ENCODE results near the gene HEXD.

The HEXD gene

GRCh38 chr17:82388223-82388921, 29.8 kb upstream of the HEXD start:
- no peak for TF ChIP-seq CTCF (IDR thresholded peaks at IDR 0.05; ENCODE audit: borderline replicate concordance, control extremely low read depth, extremely low read depth, insufficient read depth, missing control alignments)
- in situ Hi-C loops (cut with MboI; ENCODE audit: low sequenced_read_pairs, unreplicated experiment), result no loop called here
- DNase-seq (ENCODE audit: low spot score), result no peak

DNA sequence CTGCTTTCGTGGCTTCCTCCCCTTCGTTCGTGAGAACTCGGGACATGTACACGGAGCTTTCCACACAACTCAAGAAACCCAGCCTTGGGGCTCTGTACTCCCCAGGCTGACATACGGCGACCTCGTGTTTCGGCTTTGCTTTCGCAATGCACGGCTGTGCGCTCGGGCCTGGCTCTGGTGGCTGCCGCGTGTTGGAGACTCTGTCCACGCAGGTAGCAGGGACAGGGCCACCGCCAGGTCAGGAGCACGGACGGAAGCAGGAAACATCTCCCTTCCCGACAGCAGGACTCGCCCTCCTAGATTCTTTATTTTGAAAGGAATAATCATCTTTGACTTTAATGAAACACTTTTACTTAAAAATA, 29.2 kb upstream of the HEXD start:
- DNase-seq (ENCODE audit: low spot score), result no peak
- no peak for TF ChIP-seq CTCF (IDR thresholded peaks at IDR 0.05; ENCODE audit: borderline replicate concordance, control extremely low read depth, extremely low read depth, insufficient read depth, missing control alignments)
- in situ Hi-C loops (cut with MboI; ENCODE audit: low sequenced_read_pairs, unreplicated experiment), result no loop called here

- in situ Hi-C loops (cut with MboI; ENCODE audit: low sequenced_read_pairs, unreplicated experiment), result no loop called here
- TF ChIP-seq CTCF (IDR thresholded peaks at IDR 0.05; ENCODE audit: borderline replicate concordance, control extremely low read depth, extremely low read depth, insufficient read depth, missing control alignments), result no peak
- no peak for DNase-seq (ENCODE audit: low spot score)
Observed at GRCh38 chr17:82389379-82389778, 28.8 kb upstream of the HEXD start.

DNA sequence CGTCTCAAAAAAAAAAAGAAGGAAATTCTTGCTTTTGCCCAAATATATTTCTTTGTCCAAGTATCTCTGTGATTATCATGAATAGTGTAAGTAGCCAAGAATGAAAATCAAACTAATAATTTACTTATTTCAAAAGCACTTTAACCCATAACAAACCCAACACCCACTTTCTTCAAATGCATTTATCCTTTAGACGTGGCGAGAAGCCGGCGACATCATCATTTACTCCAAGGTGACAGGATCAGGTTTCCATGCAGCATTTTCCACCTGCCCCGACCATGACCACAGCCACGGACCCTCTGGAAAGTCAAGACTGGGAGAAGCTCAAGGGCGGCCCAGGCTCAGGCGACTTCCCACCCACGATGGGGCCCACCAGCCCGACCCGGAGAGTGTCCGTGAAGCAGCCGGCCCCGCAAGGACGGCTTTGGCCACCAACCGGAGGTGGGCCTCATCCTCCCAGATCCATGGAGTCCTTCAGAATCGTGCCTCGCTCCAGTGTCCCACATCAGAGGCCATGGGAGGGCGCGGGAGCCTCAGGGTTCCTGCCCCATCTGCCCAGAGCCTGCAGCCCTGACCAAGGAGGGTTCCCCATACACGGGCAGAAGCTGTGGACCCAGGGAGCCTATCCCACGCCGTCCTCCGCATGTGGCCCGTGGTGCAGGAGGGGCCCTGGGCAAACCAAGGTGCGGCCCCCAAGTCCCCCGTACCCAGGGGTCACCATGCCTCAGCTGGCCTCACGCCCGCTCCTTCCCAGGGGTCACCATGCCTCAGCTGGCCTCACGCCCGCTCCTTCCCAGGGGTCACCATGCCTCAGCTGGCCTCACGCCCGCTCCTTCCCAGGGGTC, 27.9 kb upstream of the HEXD start:
- in situ Hi-C loops (cut with MboI; ENCODE audit: low sequenced_read_pairs, unreplicated experiment), result no loop called here
- DNase-seq (ENCODE audit: low spot score), result no peak
- no peak for TF ChIP-seq CTCF (IDR thresholded peaks at IDR 0.05; ENCODE audit: borderline replicate concordance, control extremely low read depth, extremely low read depth, insufficient read depth, missing control alignments)

DNA sequence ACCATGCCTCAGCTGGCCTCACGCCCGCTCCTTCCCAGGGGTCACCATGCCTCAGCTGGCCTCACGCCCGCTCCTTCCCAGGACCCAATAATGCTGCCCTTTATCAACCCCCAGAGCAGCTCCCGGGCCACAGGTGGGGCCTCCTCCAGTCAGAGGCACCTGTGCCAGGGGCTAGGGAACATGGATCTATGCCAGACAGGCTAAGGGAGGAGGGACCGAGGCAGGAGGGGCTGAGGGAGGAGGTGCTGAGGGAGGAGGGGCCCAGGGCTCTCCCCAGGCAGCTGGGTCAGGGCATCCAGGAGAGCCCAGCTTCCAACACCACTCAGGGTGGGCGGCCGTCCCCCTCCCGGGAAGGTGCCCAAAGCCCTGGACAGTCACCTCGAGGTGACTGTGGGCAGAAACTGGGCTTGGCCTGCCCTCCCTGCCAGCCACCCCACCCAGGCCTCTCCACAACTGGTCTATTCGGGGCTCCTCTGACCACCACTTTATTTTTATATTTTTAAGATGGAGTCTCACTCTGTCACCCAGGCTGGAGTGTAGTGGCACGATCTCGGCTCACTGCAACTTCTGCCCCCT, 27.2 kb upstream of the HEXD start:
- DNase-seq (ENCODE audit: low spot score), result no peak
- TF ChIP-seq CTCF (IDR thresholded peaks at IDR 0.05; ENCODE audit: borderline replicate concordance, control extremely low read depth, extremely low read depth, insufficient read depth, missing control alignments), result no peak
- in situ Hi-C loops (cut with MboI; ENCODE audit: low sequenced_read_pairs, unreplicated experiment), result no loop called here

DNA sequence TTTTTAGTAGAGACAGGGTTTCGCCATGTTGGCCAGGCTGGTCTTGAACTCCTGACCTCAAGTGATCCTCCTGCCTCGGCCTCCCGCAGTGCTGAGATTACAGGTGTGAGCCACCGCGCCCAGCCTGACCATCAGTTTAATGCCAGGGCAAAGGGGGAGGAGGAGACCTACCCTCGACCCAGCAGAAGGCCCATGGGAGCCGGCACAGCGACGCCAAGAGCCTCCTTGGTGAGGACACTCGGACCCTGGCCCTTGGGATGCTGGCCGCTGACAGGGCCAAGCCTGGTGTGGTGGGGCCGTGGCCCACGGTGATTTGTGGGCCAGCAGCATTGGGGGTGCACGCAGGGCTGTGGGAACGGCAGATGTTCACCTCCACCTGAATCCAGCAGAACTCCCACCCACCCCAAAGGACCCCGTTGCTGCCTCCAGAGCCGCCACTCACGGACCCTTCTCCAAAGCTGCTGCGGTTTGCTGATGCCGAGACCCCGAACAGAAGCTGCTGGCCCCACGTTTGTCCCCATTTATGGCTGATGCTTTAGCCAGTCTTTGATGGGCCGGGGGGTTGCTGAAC, 26.6 kb upstream of the HEXD start:
- DNase-seq (ENCODE audit: low spot score), result no peak
- in situ Hi-C loops (cut with MboI; ENCODE audit: low sequenced_read_pairs, unreplicated experiment), result no loop called here
- no peak for TF ChIP-seq CTCF (IDR thresholded peaks at IDR 0.05; ENCODE audit: borderline replicate concordance, control extremely low read depth, extremely low read depth, insufficient read depth, missing control alignments)

All from GM13976 (cell line).